Measurements from ENCODE around the gene SEC24C.
"Not testable (repeated sequence)": the region's sequence is repeated elsewhere in the genome, so short reads cannot be mapped to it uniquely, and the experiment has no call there.

Gene SEC24C

GRCh38 chr10:73793456-73793855, 49.3 kb downstream of the SEC24C start:
- Histone ChIP-seq H3K9me3 (ENCODE audit: insufficient read depth, low read depth, low read length) (no peaks in the 10 kb centered on the region), H3K27me3 (ENCODE audit: insufficient read depth, low read length, poor library complexity, severe bottlenecking) (no peaks in the 10 kb centered on the region), H3K4me3 (ENCODE audit: low read length, poor library complexity, severe bottlenecking) (no peak overlapping the region), H3K4me2 (ENCODE audit: low read depth, low read length, poor library complexity, severe bottlenecking) (no peak overlapping the region), H3K36me3 (ENCODE audit: insufficient read depth, low read length) (peaks cover 80% of the 10 kb centered on the region; the same call in 1 of the 2 replicates), H3K4me1 (ENCODE audit: insufficient read depth, low read length, poor library complexity, severe bottlenecking) (peaks cover 2% of the 10 kb centered on the region), H2AFZ (ENCODE audit: low read length) (no peak overlapping the region), H3K79me2 (ENCODE audit: insufficient read depth, low read length) (peaks cover 3% of the 10 kb centered on the region; the same call in 1 of the 2 replicates), H3F3A (ENCODE audit: low read depth) (no peaks in the 10 kb centered on the region), H3K9me2 (replicated peaks; ENCODE audit: low read depth, low read length) (no peaks in the 10 kb centered on the region), H4K20me1 (ENCODE audit: insufficient read depth, low read length, poor library complexity, severe bottlenecking) (no peaks in the 10 kb centered on the region), H3K9ac (ENCODE audit: low read depth, low read length, poor library complexity, severe bottlenecking) (no peak overlapping the region)
- no peak for TF ChIP-seq EZH2phosphoT487 (IDR thresholded peaks at IDR 0.05; ENCODE audit: borderline replicate concordance)
- no peak for TF ChIP-seq CTCF (conservative IDR thresholded peaks at IDR 0.05; ENCODE audit: low read length)

GRCh38 chr10:73795491-73795890, 51.3 kb downstream of the SEC24C start:
- not testable (repeated sequence) for H3K9me2 ChIP-seq (replicated peaks; ENCODE audit: low read depth, low read length); H3K9ac ChIP-seq (ENCODE audit: low read depth, low read length, poor library complexity, severe bottlenecking); H3K9me3 ChIP-seq (ENCODE audit: insufficient read depth, low read depth, low read length); H3K4me1 ChIP-seq (ENCODE audit: insufficient read depth, low read length, poor library complexity, severe bottlenecking); H4K20me1 ChIP-seq (ENCODE audit: insufficient read depth, low read length, poor library complexity, severe bottlenecking); H3K4me3 ChIP-seq (ENCODE audit: low read length, poor library complexity, severe bottlenecking); H3K79me2 ChIP-seq (ENCODE audit: insufficient read depth, low read length); H2AFZ ChIP-seq (ENCODE audit: low read length); H3K4me2 ChIP-seq (ENCODE audit: low read depth, low read length, poor library complexity, severe bottlenecking); H3K27me3 ChIP-seq (ENCODE audit: insufficient read depth, low read length, poor library complexity, severe bottlenecking); H3F3A ChIP-seq (ENCODE audit: low read depth)
- H3K36me3 ChIP-seq (ENCODE audit: insufficient read depth, low read length) = peaks cover 70% of the 10 kb centered on the region; the same call in 1 of the 2 replicates

- H3K79me2 ChIP-seq (ENCODE audit: insufficient read depth, low read length) = not testable (repeated sequence)
- H3K36me3 ChIP-seq (ENCODE audit: insufficient read depth, low read length) = peaks cover 72% of the 10 kb centered on the region; the same call in 1 of the 2 replicates
These were observed 51.9 kb downstream of the SEC24C start for GRCh38 chr10:73796035-73796434.

GRCh38 chr10:73796766-73797165, 52.6 kb downstream of the SEC24C start:
- H3F3A ChIP-seq (ENCODE audit: low read depth) = no peaks in the 10 kb centered on the region
- no peaks in the 10 kb centered on the region for H3K9me3 ChIP-seq (ENCODE audit: insufficient read depth, low read depth, low read length)
- no peak overlapping the region for H3K9ac ChIP-seq (ENCODE audit: low read depth, low read length, poor library complexity, severe bottlenecking)
- no peaks in the 10 kb centered on the region for H3K9me2 ChIP-seq (replicated peaks; ENCODE audit: low read depth, low read length)
- no peaks in the 10 kb centered on the region for H3K79me2 ChIP-seq (ENCODE audit: insufficient read depth, low read length)
- TF ChIP-seq CTCF (conservative IDR thresholded peaks at IDR 0.05; ENCODE audit: low read length) (no peak), EZH2phosphoT487 (IDR thresholded peaks at IDR 0.05; ENCODE audit: borderline replicate concordance) (no peak)
- H3K4me2 ChIP-seq (ENCODE audit: low read depth, low read length, poor library complexity, severe bottlenecking) = no peak overlapping the region
- H3K27me3 ChIP-seq (ENCODE audit: insufficient read depth, low read length, poor library complexity, severe bottlenecking) = no peaks in the 10 kb centered on the region
- peaks cover 72% of the 10 kb centered on the region; the same call in 1 of the 2 replicates for H3K36me3 ChIP-seq (ENCODE audit: insufficient read depth, low read length)
- no peak overlapping the region for H2AFZ ChIP-seq (ENCODE audit: low read length)
- no peaks in the 10 kb centered on the region for H3K4me1 ChIP-seq (ENCODE audit: insufficient read depth, low read length, poor library complexity, severe bottlenecking)
- H3K4me3 ChIP-seq (ENCODE audit: low read length, poor library complexity, severe bottlenecking) = no peak overlapping the region
- no peaks in the 10 kb centered on the region for H4K20me1 ChIP-seq (ENCODE audit: insufficient read depth, low read length, poor library complexity, severe bottlenecking)

More at GRCh38 chr10:73796035-73796434, 51.9 kb downstream of the SEC24C start:
- not testable (repeated sequence) for H3K9ac ChIP-seq (ENCODE audit: low read depth, low read length, poor library complexity, severe bottlenecking); H3K4me1 ChIP-seq (ENCODE audit: insufficient read depth, low read length, poor library complexity, severe bottlenecking); H3K27me3 ChIP-seq (ENCODE audit: insufficient read depth, low read length, poor library complexity, severe bottlenecking); H3K9me3 ChIP-seq (ENCODE audit: insufficient read depth, low read depth, low read length); H3K4me2 ChIP-seq (ENCODE audit: low read depth, low read length, poor library complexity, severe bottlenecking); H3K4me3 ChIP-seq (ENCODE audit: low read length, poor library complexity, severe bottlenecking); H3F3A ChIP-seq (ENCODE audit: low read depth); H2AFZ ChIP-seq (ENCODE audit: low read length); H3K9me2 ChIP-seq (replicated peaks; ENCODE audit: low read depth, low read length); H4K20me1 ChIP-seq (ENCODE audit: insufficient read depth, low read length, poor library complexity, severe bottlenecking)

All from Loucy (cell line).